IPS-18a (cell line): Measurements from ENCODE around the gene GPR39.

Source experiments
- H3K27ac ChIP-seq: one replicate; pipeline ENCODE4 v1.5.1; 2013; ENCODE audit warnings: low read length
- H3K27me3 ChIP-seq: one replicate; pipeline ENCODE4 v1.6.1; 2013; ENCODE audit warnings: mild to moderate bottlenecking, low read length; ENCODE audit not compliant: control insufficient read depth, insufficient read depth
- H3K36me3 ChIP-seq: one replicate; pipeline ENCODE4 v1.6.1; 2013; ENCODE audit warnings: low read depth, low read length; ENCODE audit not compliant: control insufficient read depth
- H3K4me1 ChIP-seq: one replicate; pipeline ENCODE4 v1.6.1; 2013; ENCODE audit warnings: low read depth, low read length; ENCODE audit not compliant: control insufficient read depth
- H3K4me3 ChIP-seq: one replicate; pipeline ENCODE4 v1.5.1; 2013; ENCODE audit warnings: low read length
- H3K9ac ChIP-seq: one replicate; pipeline ENCODE4 v1.6.1; 2013; ENCODE audit warnings: mild to moderate bottlenecking, low read length, moderate library complexity
- H3K9me3 ChIP-seq: one replicate; pipeline ENCODE4 v1.6.1; 2013; ENCODE audit warnings: low read depth, low read length; ENCODE audit not compliant: control insufficient read depth

The GPR39 gene

GRCh38 chr2:132414081-132414480 is 2.5 kb upstream of the GPR39 start:
- peaks cover 27% of the 10 kb centered on the region for H3K27me3 ChIP-seq
- H3K9ac ChIP-seq = no peak overlapping the region
- peaks cover 4% of the 10 kb centered on the region for H3K4me1 ChIP-seq
- no peak overlapping the region for H3K27ac ChIP-seq
- no peaks in the 10 kb centered on the region for H3K36me3 ChIP-seq
- no peak overlapping the region for H3K4me3 ChIP-seq
- H3K9me3 ChIP-seq = no peaks in the 10 kb centered on the region

DNA sequence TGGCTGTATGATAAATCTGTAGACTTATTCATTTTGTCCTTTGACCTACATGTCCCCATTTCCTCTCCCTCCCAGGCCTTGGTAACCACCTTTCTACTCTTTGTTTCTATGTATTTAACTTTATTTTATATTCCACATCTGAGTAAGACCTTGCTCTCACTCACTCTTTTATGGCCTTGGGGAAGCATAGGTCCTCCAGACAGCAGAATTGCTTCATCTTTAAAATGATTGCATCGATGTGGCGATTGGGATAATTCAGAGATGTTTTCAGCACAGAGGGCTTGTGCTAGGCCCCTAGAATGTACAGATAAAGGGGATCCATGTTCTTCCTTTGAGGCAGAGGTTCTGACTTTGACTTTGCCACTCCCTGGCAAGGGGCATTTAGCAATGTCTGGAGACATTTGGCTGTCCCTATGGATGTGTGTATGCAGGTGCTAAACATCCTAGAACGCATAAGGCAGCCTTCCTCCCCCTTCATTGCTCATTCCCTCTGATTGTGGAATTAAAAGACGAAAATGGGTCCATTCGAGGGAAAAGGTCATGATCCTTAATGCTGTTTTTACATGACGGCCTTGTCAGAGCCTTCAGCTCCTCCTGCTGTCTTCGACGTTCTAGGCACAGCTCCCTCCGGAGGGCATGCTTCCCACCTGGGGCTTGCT is 1.2 kb upstream of the GPR39 start:
- Histone ChIP-seq H3K9me3 (no peaks in the 10 kb centered on the region), H3K4me1 (peaks cover 6% of the 10 kb centered on the region), H3K27ac (no peak overlapping the region), H3K9ac (no peak overlapping the region), H3K27me3 (peaks cover 27% of the 10 kb centered on the region), H3K4me3 (peak overlapping the region; percentile 53), H3K36me3 (no peaks in the 10 kb centered on the region)

DNA sequence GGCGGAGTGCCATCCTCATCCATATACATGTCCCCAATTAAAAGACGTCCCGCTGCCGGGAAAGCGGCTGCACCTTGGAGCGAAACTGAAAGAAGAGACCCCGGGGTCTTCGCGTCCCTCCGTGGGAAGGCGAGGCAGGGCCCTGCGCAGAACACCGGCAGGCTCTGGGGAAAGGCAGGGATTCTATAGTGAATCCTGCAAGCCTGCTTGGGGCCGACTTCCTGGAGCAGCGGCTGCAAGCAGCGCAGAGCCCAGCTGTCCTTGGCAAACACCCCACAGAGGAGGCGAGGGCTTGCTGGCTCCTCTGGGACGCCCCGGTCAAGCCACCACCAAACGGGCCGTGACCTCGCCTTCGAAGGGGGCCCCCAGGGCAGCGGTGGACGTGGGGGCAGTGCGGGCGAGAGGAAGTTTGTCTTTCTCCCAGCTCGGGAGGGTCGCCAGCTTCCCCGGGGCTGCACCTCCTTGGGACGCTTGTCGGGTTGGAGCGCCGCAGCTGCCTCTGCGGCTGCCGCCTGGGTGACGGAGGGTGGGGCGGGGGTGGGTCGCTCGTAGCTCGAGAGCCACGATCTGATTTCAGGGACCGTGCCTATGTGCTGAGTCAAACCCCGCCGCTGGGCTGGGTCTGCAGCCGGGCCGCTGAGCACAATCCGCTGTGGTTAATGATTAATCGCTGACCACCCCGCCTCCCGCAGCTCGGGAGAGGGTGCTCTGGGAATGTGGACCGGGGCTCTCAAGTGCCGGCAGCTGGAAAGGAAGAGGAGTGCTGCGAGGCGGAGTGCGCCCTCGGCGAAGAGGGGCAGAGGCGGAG is 486 bp upstream of the GPR39 start:
- Histone ChIP-seq H3K4me1 (peaks cover 6% of the 10 kb centered on the region), H3K27me3 (peaks cover 27% of the 10 kb centered on the region), H3K27ac (no peak overlapping the region), H3K36me3 (no peaks in the 10 kb centered on the region), H3K4me3 (peak overlapping the region; percentile 53), H3K9ac (peak overlapping the region; percentile 3), H3K9me3 (no peaks in the 10 kb centered on the region)

GRCh38 chr2:132417430-132418035 is 928 bp downstream of the GPR39 start:
- Histone ChIP-seq H3K27me3 (peaks cover 27% of the 10 kb centered on the region), H3K36me3 (no peaks in the 10 kb centered on the region), H3K9ac (no peak overlapping the region), H3K27ac (no peak overlapping the region), H3K4me1 (peaks cover 6% of the 10 kb centered on the region), H3K4me3 (no peak overlapping the region), H3K9me3 (no peaks in the 10 kb centered on the region)

- no peaks in the 10 kb centered on the region for H3K36me3 ChIP-seq
- no peak overlapping the region for H3K4me3 ChIP-seq
- H3K4me1 ChIP-seq = peaks cover 6% of the 10 kb centered on the region
- H3K9me3 ChIP-seq = no peaks in the 10 kb centered on the region
- H3K27me3 ChIP-seq = peaks cover 27% of the 10 kb centered on the region
- no peak overlapping the region for H3K27ac ChIP-seq
- H3K9ac ChIP-seq = no peak overlapping the region
These were observed 2.6 kb downstream of the GPR39 start for GRCh38 chr2:132419235-132419634.

- peaks cover 26% of the 10 kb centered on the region for H3K27me3 ChIP-seq
- no peak overlapping the region for H3K4me3 ChIP-seq
- peaks cover 6% of the 10 kb centered on the region for H3K4me1 ChIP-seq
- H3K36me3 ChIP-seq = no peaks in the 10 kb centered on the region
- no peaks in the 10 kb centered on the region for H3K9me3 ChIP-seq
- no peak overlapping the region for H3K9ac ChIP-seq
- no peak overlapping the region for H3K27ac ChIP-seq
These were observed 3.3 kb downstream of the GPR39 start for GRCh38 chr2:132419941-132420340.

GRCh38 chr2:132420816-132421805 is 4.5 kb downstream of the GPR39 start:
- H3K4me1 ChIP-seq = peaks cover 6% of the 10 kb centered on the region
- H3K27me3 ChIP-seq = peaks cover 14% of the 10 kb centered on the region
- H3K9me3 ChIP-seq = no peaks in the 10 kb centered on the region
- no peak overlapping the region for H3K9ac ChIP-seq
- H3K27ac ChIP-seq = no peak overlapping the region
- H3K36me3 ChIP-seq = no peaks in the 10 kb centered on the region
- no peak overlapping the region for H3K4me3 ChIP-seq

- H3K27me3 ChIP-seq = no peaks in the 10 kb centered on the region
- H3K9ac ChIP-seq = no peak overlapping the region
- H3K4me3 ChIP-seq = no peak overlapping the region
- H3K4me1 ChIP-seq = peaks cover 3% of the 10 kb centered on the region
- no peaks in the 10 kb centered on the region for H3K9me3 ChIP-seq
- H3K36me3 ChIP-seq = no peaks in the 10 kb centered on the region
- H3K27ac ChIP-seq = no peak overlapping the region
These were observed 6.1 kb downstream of the GPR39 start for GRCh38 chr2:132422736-132423135.

- no peaks in the 10 kb centered on the region for H3K27me3 ChIP-seq
- H3K27ac ChIP-seq = no peak overlapping the region
- no peak overlapping the region for H3K4me3 ChIP-seq
- peaks cover 2% of the 10 kb centered on the region for H3K4me1 ChIP-seq
- H3K9me3 ChIP-seq = no peaks in the 10 kb centered on the region
- no peaks in the 10 kb centered on the region for H3K36me3 ChIP-seq
- H3K9ac ChIP-seq = no peak overlapping the region
These were observed 8.0 kb downstream of the GPR39 start for GRCh38 chr2:132424526-132425121.

DNA sequence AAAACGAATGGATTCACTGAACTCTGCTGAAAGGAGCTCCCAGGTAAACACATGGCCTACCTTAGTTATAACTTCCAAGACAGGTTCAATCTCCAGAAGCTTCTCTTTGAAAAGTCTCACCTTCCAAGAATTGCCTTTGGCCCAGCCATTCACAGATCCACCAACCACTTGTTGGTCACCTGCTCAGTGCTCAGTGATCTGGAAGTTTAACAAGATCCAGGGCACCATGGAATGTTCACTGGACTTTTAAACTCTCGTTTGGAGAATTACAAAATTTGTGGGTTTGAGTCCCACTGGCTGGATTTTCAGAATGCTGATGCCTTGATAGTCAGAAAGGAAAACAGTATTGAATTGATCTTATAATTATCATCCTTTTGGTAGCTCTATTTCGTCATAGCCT is 9.4 kb downstream of the GPR39 start:
- Histone ChIP-seq H3K4me1 (no peaks in the 10 kb centered on the region), H3K36me3 (no peaks in the 10 kb centered on the region), H3K27ac (no peak overlapping the region), H3K27me3 (no peaks in the 10 kb centered on the region), H3K4me3 (no peak overlapping the region), H3K9ac (no peak overlapping the region), H3K9me3 (no peaks in the 10 kb centered on the region)

GRCh38 chr2:132426656-132427055 is 10.1 kb downstream of the GPR39 start:
- Histone ChIP-seq H3K27ac (no peak overlapping the region), H3K27me3 (no peaks in the 10 kb centered on the region), H3K4me3 (no peak overlapping the region), H3K9me3 (no peaks in the 10 kb centered on the region), H3K4me1 (no peaks in the 10 kb centered on the region), H3K36me3 (no peaks in the 10 kb centered on the region), H3K9ac (no peak overlapping the region)
